ENCODE results near the gene ITPRIPL2. TPM values are rescaled to one million over a fixed set of nuclear protein-coding genes. Genes with fewer than 3 reads are reported as not detected.

ITPRIPL2 gene
- total and polyA plus RNA-seq, 2 of the 13 experiments (the other 11 are each of a cell fraction or from before 2014, with no cell fraction given) = 5.9 to 12.6 TPM

DNA sequence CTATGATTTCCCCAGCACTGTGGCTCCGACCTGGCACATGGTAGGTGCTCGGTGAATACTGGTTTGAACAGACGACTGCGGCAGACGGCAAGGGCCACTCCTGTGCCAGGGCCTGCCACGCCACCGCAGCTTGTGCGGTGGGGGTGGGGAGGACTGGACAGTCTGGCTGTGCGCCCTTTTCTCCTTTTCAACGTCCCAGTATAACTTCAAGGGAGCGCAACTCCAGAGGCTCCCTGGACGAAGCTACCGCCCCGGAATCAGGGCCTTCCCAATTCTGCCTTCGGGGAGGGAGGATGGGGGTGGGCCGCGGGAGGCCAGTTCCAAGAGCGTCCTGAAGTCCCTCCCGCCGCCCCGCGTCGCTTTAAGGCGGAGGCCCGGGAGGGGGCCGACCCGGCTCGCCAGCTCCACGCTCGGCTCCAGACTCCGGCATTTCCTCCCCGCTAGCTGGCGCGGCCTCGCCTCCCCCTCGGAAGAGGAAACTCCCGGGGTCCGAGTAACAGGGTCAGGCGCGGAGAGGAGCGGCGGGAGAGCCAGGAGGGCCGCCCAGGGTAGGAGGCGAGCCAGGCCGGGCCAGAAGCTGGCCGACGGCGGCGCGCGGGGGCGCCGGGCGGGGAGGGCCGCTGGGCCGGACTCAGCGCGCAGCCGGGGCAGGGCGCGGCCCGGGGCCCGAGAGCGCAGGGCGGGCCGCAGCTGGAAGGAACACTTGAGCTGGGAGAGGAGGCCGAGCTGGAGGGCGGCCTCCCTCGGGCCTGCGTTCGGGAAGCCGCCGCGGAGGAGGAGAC, at the start of gene ITPRIPL2 (continued):
- TF ChIP-seq NFKBIZ (CRISPR knock-in tag; IDR thresholded peaks at IDR 0.05) = peak; percentile 77
- TF ChIP-seq ZFP36L1 (CRISPR knock-in tag; IDR thresholded peaks at IDR 0.05) = peak; percentile 62; the same call in 1 of the 2 replicates
- TF ChIP-seq MBNL3 (CRISPR knock-in tag; conservative IDR thresholded peaks at IDR 0.05) = no peak
- TF ChIP-seq AGO1 (IDR thresholded peaks at IDR 0.05; ENCODE audit: low read depth, low read length, poor library complexity, severe bottlenecking) = peak; percentile 72
- TF ChIP-seq SRSF9 (IDR thresholded peaks at IDR 0.05; ENCODE audit: borderline replicate concordance, insufficient read depth, low read depth, low read length, poor library complexity, severe bottlenecking) = no peak
- no peak for TF ChIP-seq SP1 (IDR thresholded peaks at IDR 0.05)
- TF ChIP-seq SP1 (CRISPR knock-in tag; IDR thresholded peaks at IDR 0.05) = peak; percentile 45; the same call in 1 of the 2 replicates
- TF ChIP-seq HNF4A (CRISPR knock-in tag; IDR thresholded peaks at IDR 0.05) = no peak
- TF ChIP-seq KDM5B (CRISPR knock-in tag; IDR thresholded peaks at IDR 0.05; ENCODE audit: borderline replicate concordance) = no peak; the same call in 1 of the 2 replicates
- TF ChIP-seq ZNF577 (CRISPR knock-in tag; IDR thresholded peaks at IDR 0.05; ENCODE audit: borderline replicate concordance, low read depth) = no peak
- TF ChIP-seq KAT8 (CRISPR knock-in tag; IDR thresholded peaks at IDR 0.05) = no peak; the same call in none of the 2 replicates
- TF ChIP-seq, protein P1, sequence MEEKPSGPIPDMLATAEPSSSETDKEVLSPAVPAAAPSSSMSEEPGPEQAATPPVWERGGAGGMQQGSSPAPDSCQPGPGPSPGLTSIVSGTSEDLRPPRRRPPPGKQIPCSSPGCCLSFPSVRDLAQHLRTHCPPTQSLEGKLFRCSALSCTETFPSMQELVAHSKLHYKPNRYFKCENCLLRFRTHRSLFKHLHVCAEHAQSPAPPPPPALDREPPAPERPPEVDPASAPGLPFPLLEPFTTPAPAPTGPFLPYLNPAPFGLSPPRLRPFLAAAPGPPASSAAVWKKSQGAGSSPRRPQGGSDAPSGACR (CRISPR knock-in tag; IDR thresholded peaks at IDR 0.05) = no peak
- TF ChIP-seq ZNF274 (CRISPR knock-in tag; IDR thresholded peaks at IDR 0.05) = peak; percentile 79
- TF ChIP-seq ZNF737 (CRISPR knock-in tag; IDR thresholded peaks at IDR 0.05; ENCODE audit: borderline replicate concordance) = no peak
- TF ChIP-seq HHEX (CRISPR knock-in tag; IDR thresholded peaks at IDR 0.05) = no peak
- 0 out of 2 replicates have a peak, but pooled peaks have one; percentile 36 for TF ChIP-seq ZNF766 (CRISPR knock-in tag; IDR thresholded peaks at IDR 0.05; ENCODE audit: borderline replicate concordance)
- TF ChIP-seq ZNF275 (CRISPR knock-in tag; IDR thresholded peaks at IDR 0.05; ENCODE audit: borderline replicate concordance) = peak; percentile 18; the same call in 1 of the 2 replicates
- TF ChIP-seq EED (CRISPR knock-in tag; IDR thresholded peaks at IDR 0.05) = peak; percentile 49; the same call in 1 of the 2 replicates
- 0 out of 2 replicates have a peak, but pooled peaks have one; percentile 38 for TF ChIP-seq ZNF614 (CRISPR knock-in tag; IDR thresholded peaks at IDR 0.05; ENCODE audit: borderline replicate concordance)
- no peak for TF ChIP-seq ZC3H13 (CRISPR knock-in tag; IDR thresholded peaks at IDR 0.05)
- no peak for TF ChIP-seq NAIF1 (CRISPR knock-in tag; IDR thresholded peaks at IDR 0.05; ENCODE audit: borderline replicate concordance)
- TF ChIP-seq RAD21 (CRISPR knock-in tag; IDR thresholded peaks at IDR 0.05) = peak; percentile 48
- 0 out of 2 replicates have a peak, but pooled peaks have one; percentile 23 for TF ChIP-seq ELF4 (CRISPR knock-in tag; IDR thresholded peaks at IDR 0.05; ENCODE audit: borderline replicate concordance)
- 0 out of 2 replicates have a peak, but pooled peaks have one; percentile 10 for TF ChIP-seq SOX13 (IDR thresholded peaks at IDR 0.05)
- TF ChIP-seq SOX13 (CRISPR knock-in tag; conservative IDR thresholded peaks at IDR 0.05 in 1 of 2, IDR thresholded peaks at IDR 0.05 in 1 of 2) = peak in 1 of 2 experiments; percentile 57; a peak in 2 of 4 replicates
- TF ChIP-seq, protein P2, sequence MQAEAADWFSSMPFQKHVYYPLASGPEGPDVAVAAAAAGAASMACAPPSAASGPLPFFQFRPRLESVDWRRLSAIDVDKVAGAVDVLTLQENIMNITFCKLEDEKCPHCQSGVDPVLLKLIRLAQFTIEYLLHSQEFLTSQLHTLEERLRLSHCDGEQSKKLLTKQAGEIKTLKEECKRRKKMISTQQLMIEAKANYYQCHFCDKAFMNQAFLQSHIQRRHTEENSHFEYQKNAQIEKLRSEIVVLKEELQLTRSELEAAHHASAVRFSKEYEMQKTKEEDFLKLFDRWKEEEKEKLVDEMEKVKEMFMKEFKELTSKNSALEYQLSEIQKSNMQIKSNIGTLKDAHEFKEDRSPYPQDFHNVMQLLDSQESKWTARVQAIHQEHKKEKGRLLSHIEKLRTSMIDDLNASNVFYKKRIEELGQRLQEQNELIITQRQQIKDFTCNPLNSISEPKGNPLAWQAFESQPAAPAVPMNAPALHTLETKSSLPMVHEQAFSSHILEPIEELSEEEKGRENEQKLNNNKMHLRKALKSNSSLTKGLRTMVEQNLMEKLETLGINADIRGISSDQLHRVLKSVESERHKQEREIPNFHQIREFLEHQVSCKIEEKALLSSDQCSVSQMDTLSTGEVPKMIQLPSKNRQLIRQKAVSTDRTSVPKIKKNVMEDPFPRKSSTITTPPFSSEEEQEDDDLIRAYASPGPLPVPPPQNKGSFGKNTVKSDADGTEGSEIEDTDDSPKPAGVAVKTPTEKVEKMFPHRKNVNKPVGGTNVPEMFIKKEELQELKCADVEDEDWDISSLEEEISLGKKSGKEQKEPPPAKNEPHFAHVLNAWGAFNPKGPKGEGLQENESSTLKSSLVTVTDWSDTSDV (CRISPR knock-in tag; IDR thresholded peaks at IDR 0.05) = 0 out of 2 replicates have a peak, but pooled peaks have one; percentile 64

Data from HepG2 (cell line).